HCT116 (cell line): ENCODE results near the gene SBF1. TPM values are rescaled to one million over a fixed set of nuclear protein-coding genes. Genes with fewer than 3 reads are reported as not detected.

ENCODE experiments used
- ATAC-seq: fragments of 200-7000 bp; cut with Tn5 transposase; 2 replicates; pipeline ENCODE4 v1.9.1; 2020; ENCODE audit warnings: mild to moderate bottlenecking, moderate library complexity
- BruUV-seq: library from RNA; stranded (reverse); fragments of 400-500 nt; replicated peaks from 2 replicates; lab custom pipeline; 2021; lab: Mats Ljungman, UMichigan
- CTCF ChIA-PET: fragments of 300-600 bp; sonication (Branson Sonifier 250); formaldehyde crosslinking; loops from one replicate; lab custom pipeline; 2021; ENCODE audit warnings: antibody characterized with exemption; lab: Charles Lee
- POLR2A ChIA-PET: fragments of 300-600, 350-600 bp; sonication (Branson Sonifier 250); formaldehyde crosslinking; loops from one replicate; lab custom pipeline; 2021; ENCODE audit warnings: antibody characterized with exemption; lab: Charles Lee
- RAD21 ChIA-PET, 2 experiments: fragments of 300-600 bp; sonication (Branson Sonifier 250); formaldehyde crosslinking; loops; one replicate each; lab custom pipeline; 2023; ENCODE audit warnings: low total read pairs in 2 of 2; ENCODE audit not compliant: uncharacterized antibody in 2 of 2, unreplicated experiment in 2 of 2, low non-redundant PET in 1 of 2; lab: Charles Lee
- DNase-seq: peaks from one replicate; pipeline ENCODE4 v3.0.0-alpha.2; 2010; ENCODE audit warnings: low read depth, low spot score
- H2AFZ ChIP-seq: fragments of 200-600 bp; shearing (Covaris generic), sonication (generic); 2 replicates; pipeline ENCODE4 v1.6.1; 2017; ENCODE audit warnings: low read depth, mixed run types, mixed read lengths, antibody characterized with exemption, low read length; ENCODE audit not compliant: poor library complexity, severe bottlenecking
- H3K27ac ChIP-seq: 2 replicates; pipeline ENCODE4 v1.5.1; 2012; ENCODE audit warnings: low read depth, low read length
- H3K27me3 ChIP-seq: fragments of 200-600 bp; sonication (generic); 2 replicates; pipeline ENCODE4 v1.6.1; 2016; ENCODE audit warnings: mixed run types, low read length, mixed read lengths; ENCODE audit not compliant: insufficient read depth
- H3K36me3 ChIP-seq, 2 experiments: fragments of 200-500 bp in 1 of 2; fragments of 200-600 bp in 1 of 2; sonication (Bioruptor generic) in 1 of 2; sonication (generic) in 1 of 2; 2 replicates each; pipeline versions ENCODE4 v1.5.1 to v1.6.1; 2014 to 2016; ENCODE audit warnings: low read length in 2 of 2, inconsistent platforms in 1 of 2, mixed read lengths in 1 of 2, mixed run types in 1 of 2; ENCODE audit not compliant: insufficient read depth in 2 of 2, control insufficient read depth in 1 of 2
- H3K4me1 ChIP-seq, 2 experiments: fragments of 200-600 bp in 1 of 2; sonication (generic) in 1 of 2; 2 replicates each; pipeline versions ENCODE4 v1.5.1 to v1.6.1; 2012 to 2017; ENCODE audit warnings: low read length in 2 of 2, inconsistent platforms in 1 of 2, mild to moderate bottlenecking in 1 of 2, mixed read lengths in 1 of 2, mixed run types in 1 of 2, moderate library complexity in 1 of 2; ENCODE audit not compliant: insufficient read depth in 2 of 2, control insufficient read depth in 1 of 2
- H3K4me2 ChIP-seq: fragments of 200-600 bp; sonication (generic); 2 replicates; pipeline ENCODE4 v1.6.1; 2017; ENCODE audit warnings: mixed run types, low read length, mixed read lengths
- H3K4me3 ChIP-seq, 2 experiments: fragments of 200-600 bp in 1 of 2; sonication (generic) in 1 of 2; replicated peaks in 1 of 2; 2 replicates each; pipeline ENCODE4 v1.5.1; 2011 to 2016; ENCODE audit warnings: low read length in 2 of 2, control low read depth in 1 of 2, low read depth in 1 of 2, mild to moderate bottlenecking in 1 of 2, mixed read lengths in 1 of 2, mixed run types in 1 of 2
- H3K79me2 ChIP-seq: fragments of 200-600 bp; sonication (generic); 2 replicates; pipeline ENCODE4 v1.6.1; 2017; ENCODE audit warnings: mild to moderate bottlenecking, mixed run types, low read length, moderate library complexity, mixed read lengths; ENCODE audit not compliant: insufficient read depth
- H3K9ac ChIP-seq: fragments of 200-600 bp; sonication (generic); 2 replicates; pipeline ENCODE4 v1.6.1; 2016; ENCODE audit warnings: low read length, mixed read lengths
- H3K9me2 ChIP-seq: fragments of 200-600 bp; sonication (generic), shearing (Covaris generic); 2 replicates; pipeline ENCODE4 v1.6.1; 2017; ENCODE audit warnings: mixed run types, mild to moderate bottlenecking, moderate library complexity; ENCODE audit not compliant: insufficient read depth
- H3K9me3 ChIP-seq, 2 experiments: fragments of 200-500 bp in 1 of 2; fragments of 200-600 bp in 1 of 2; sonication (Bioruptor generic) in 1 of 2; sonication (generic) in 1 of 2; 2 replicates each; pipeline ENCODE4 v1.6.1; 2014 to 2017; ENCODE audit warnings: low read length in 2 of 2, mixed read lengths in 2 of 2, inconsistent platforms in 1 of 2, low read depth in 1 of 2, mild to moderate bottlenecking in 1 of 2, mixed run types in 1 of 2, moderate library complexity in 1 of 2; ENCODE audit not compliant: control insufficient read depth in 1 of 2, insufficient read depth in 1 of 2
- H4K20me1 ChIP-seq: fragments of 200-600 bp; sonication (generic), shearing (Covaris generic); 2 replicates; pipeline ENCODE4 v1.6.1; 2017; ENCODE audit warnings: mixed run types, mild to moderate bottlenecking, moderate library complexity; ENCODE audit not compliant: insufficient read depth
- CBX3 ChIP-seq: IDR thresholded peaks from 2 replicates; pipeline ENCODE4 v1.6.1; 2012; ENCODE audit warnings: low read depth
- CEBPB ChIP-seq: IDR thresholded peaks from 2 replicates; pipeline ENCODE4 v1.6.1; 2012; ENCODE audit warnings: low read depth
- EGR1 ChIP-seq: IDR thresholded peaks from 2 replicates; pipeline ENCODE4 v1.6.1; 2012; ENCODE audit warnings: low read depth
- ELF1 ChIP-seq: IDR thresholded peaks from 2 replicates; pipeline ENCODE4 v1.6.1; 2012; ENCODE audit warnings: low read depth, borderline replicate concordance
- EZH2 ChIP-seq: fragments of 200-600 bp; sonication (generic); IDR thresholded peaks from 2 replicates; pipeline ENCODE4 v1.6.1; 2017; ENCODE audit warnings: antibody characterized with exemption, mixed run types
- FOSL1 ChIP-seq: IDR thresholded peaks from 2 replicates; pipeline ENCODE4 v1.6.1; 2012; ENCODE audit warnings: low read depth
- JUND ChIP-seq: IDR thresholded peaks from 2 replicates; pipeline ENCODE4 v1.6.1; 2012
- MAX ChIP-seq: IDR thresholded peaks from 2 replicates; pipeline ENCODE4 v1.6.1; 2012
- POLR2A ChIP-seq: IDR thresholded peaks from 2 replicates; pipeline ENCODE4 v1.7.0; 2011; ENCODE audit warnings: borderline replicate concordance; ENCODE audit not compliant: insufficient read depth, insufficient read length; ENCODE audit errors: extremely low read depth
- POLR2AphosphoS5 ChIP-seq: IDR thresholded peaks from 2 replicates; pipeline ENCODE4 v1.6.1; 2011; ENCODE audit warnings: mild to moderate bottlenecking, low read depth, low read length, moderate library complexity
- REST ChIP-seq: IDR thresholded peaks from 2 replicates; pipeline ENCODE4 v1.6.1; 2012; ENCODE audit warnings: low read depth
- SIN3A ChIP-seq: IDR thresholded peaks from 2 replicates; pipeline ENCODE4 v1.6.1; 2012; ENCODE audit warnings: low read depth
- SRF ChIP-seq: IDR thresholded peaks from 2 replicates; pipeline ENCODE4 v1.6.1; 2012; ENCODE audit warnings: low read depth
- ZFX ChIP-seq: fragments of 450-650 bp; IDR thresholded peaks from 2 replicates; pipeline ENCODE4 v1.6.1; 2017
- ZNF274 ChIP-seq: fragments of 200-500 bp; sonication (Bioruptor generic); IDR thresholded peaks from 2 replicates; pipeline ENCODE4 v1.6.1; 2014; ENCODE audit warnings: mild to moderate bottlenecking, low read depth, low read length, inconsistent platforms
- intact Hi-C: fragments of 100-400 bp; cut with micrococcal nuclease; formaldehyde crosslinking; loops from 2 replicates; pipeline ENCODE4 v1.10.0; 2022
- total RNA-seq: library from RNA; stranded (reverse); gene quantifications from one replicate; pipeline ENCODE4 v1.2.1, GENCODE V29; 2021; ENCODE audit not compliant: unreplicated experiment
- TF ChIP-seq, protein P1 (sequence below): IDR thresholded peaks from 2 replicates; pipeline ENCODE4 v1.6.1; 2012

SBF1 gene
- total RNA-seq, 1 experiment from 2014 or later: 91.1 TPM

DNA sequence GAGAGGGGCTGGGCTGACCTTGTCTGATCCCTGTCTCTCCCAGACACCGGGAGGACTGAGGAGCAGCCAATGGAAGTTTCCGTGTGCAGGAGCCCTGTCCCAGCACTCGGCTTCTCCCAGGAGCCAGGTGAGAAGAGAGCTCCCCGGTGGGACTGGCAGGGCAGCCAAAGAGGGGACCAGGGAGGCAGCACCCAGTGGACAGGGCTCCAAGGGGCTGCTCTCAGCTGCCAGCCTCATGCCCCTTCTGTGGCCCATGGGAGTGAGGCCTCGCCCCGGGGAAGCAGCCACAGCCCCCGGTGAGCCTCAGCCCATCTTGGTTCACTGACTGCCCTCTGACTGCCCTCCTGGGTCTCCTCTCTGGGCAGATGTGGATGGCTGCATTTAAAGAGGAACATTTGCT, 43.8 kb upstream of the SBF1 start:
- no peak overlapping the region for H3K27ac ChIP-seq
- H3K4me2 ChIP-seq: no peak overlapping the region
- ChIA-PET CTCF (no interaction called here), POLR2A (no interaction called here)
- H3K9me3 ChIP-seq: no peaks in the 10 kb centered on the region
- intact Hi-C loops: no loop called here
- BruUV-seq: no TSS peak
- H3K9ac ChIP-seq: no peak overlapping the region
- TF ChIP-seq POLR2A (no peak), ELF1 (no peak), JUND (no peak), REST (no peak), SRF (no peak), EGR1 (no peak), MAX (no peak), CBX3 (no peak), SIN3A (no peak), EZH2 (no peak), ZNF274 (no peak), POLR2AphosphoS5 (no peak), FOSL1 (no peak), CEBPB (no peak), ZFX (no peak)
- TF ChIP-seq, protein P1, sequence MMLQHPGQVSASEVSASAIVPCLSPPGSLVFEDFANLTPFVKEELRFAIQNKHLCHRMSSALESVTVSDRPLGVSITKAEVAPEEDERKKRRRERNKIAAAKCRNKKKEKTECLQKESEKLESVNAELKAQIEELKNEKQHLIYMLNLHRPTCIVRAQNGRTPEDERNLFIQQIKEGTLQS: no peak
- TF ChIP-seq, all 23 proteins: peak for 0
- peaks cover 7 to 33% of the 10 kb centered on the region in 2 experiments; a peak in 3 of 4 replicates for H3K36me3 ChIP-seq
- peaks cover 0 to under 1% of the 10 kb centered on the region in 2 experiments; a peak in 1 of 4 replicates for H3K4me1 ChIP-seq
- H3K27me3 ChIP-seq: no peaks in the 10 kb centered on the region
- no peaks in the 10 kb centered on the region for H3K9me2 ChIP-seq
- H2AFZ ChIP-seq: no peak overlapping the region
- H4K20me1 ChIP-seq: no peaks in the 10 kb centered on the region
- RAD21 ChIA-PET: no interaction called here
- no peak for ATAC-seq
- peaks cover 48% of the 10 kb centered on the region for H3K79me2 ChIP-seq
- no peak for DNase-seq
- H3K4me3 ChIP-seq: no peak overlapping the region
